Mesendoderm (in vitro differentiated cells): Measurements from ENCODE around the gene ZNF580.

ENCODE experiments used
- DNase-seq: peaks from one replicate; pipeline ENCODE4 v3.0.0; 2013
- H2AK5ac ChIP-seq: 2 replicates; pipeline ENCODE4 v1.6.1; 2013; ENCODE audit warnings: low read length, inconsistent platforms
- H2BK120ac ChIP-seq: 2 replicates; pipeline ENCODE4 v1.6.1; 2013; ENCODE audit warnings: low read depth, mild to moderate bottlenecking, low read length, moderate library complexity, mixed read lengths
- H2BK15ac ChIP-seq: replicated peaks from 2 replicates; pipeline ENCODE4 v1.6.1; 2013; ENCODE audit warnings: low read depth, mild to moderate bottlenecking, moderate library complexity
- H2BK5ac ChIP-seq: 2 replicates; pipeline ENCODE4 v1.6.1; 2013; ENCODE audit warnings: low read length, inconsistent platforms
- H3K18ac ChIP-seq: 2 replicates; pipeline ENCODE4 v1.6.1; 2013; ENCODE audit warnings: mild to moderate bottlenecking, low read length, mixed read lengths
- H3K23ac ChIP-seq: one replicate; pipeline ENCODE4 v1.6.1; 2013; ENCODE audit warnings: low read length
- H3K27ac ChIP-seq: 2 replicates; pipeline ENCODE4 v1.5.1; 2013; ENCODE audit warnings: low read depth, mild to moderate bottlenecking, inconsistent platforms, low read length, moderate library complexity
- H3K27me3 ChIP-seq: 2 replicates; pipeline ENCODE4 v1.6.1; 2013; ENCODE audit warnings: low read length, control low read depth, mild to moderate bottlenecking, inconsistent platforms; ENCODE audit not compliant: insufficient read depth, poor library complexity
- H3K36me3 ChIP-seq: 2 replicates; pipeline ENCODE4 v1.6.1; 2013; ENCODE audit warnings: low read length, inconsistent platforms; ENCODE audit not compliant: control insufficient read depth, insufficient read depth
- H3K4ac ChIP-seq: one replicate; pipeline ENCODE4 v1.6.1; 2013; ENCODE audit warnings: low read depth, mild to moderate bottlenecking, low read length, moderate library complexity
- H3K4me1 ChIP-seq: 2 replicates; pipeline ENCODE4 v1.6.1; 2013; ENCODE audit warnings: low read depth, low read length, inconsistent platforms; ENCODE audit not compliant: control insufficient read depth
- H3K4me2 ChIP-seq: 2 replicates; pipeline ENCODE4 v1.6.1; 2013; ENCODE audit warnings: low read length
- H3K4me3 ChIP-seq: 2 replicates; pipeline ENCODE4 v1.5.1; 2013; ENCODE audit warnings: mild to moderate bottlenecking, low read length
- H3K56ac ChIP-seq: one replicate; pipeline ENCODE4 v1.6.1; 2013; ENCODE audit warnings: low read length
- H3K79me1 ChIP-seq: 2 replicates; pipeline ENCODE4 v1.6.1; 2013; ENCODE audit warnings: low read length, inconsistent platforms
- H3K79me2 ChIP-seq: 2 replicates; pipeline ENCODE4 v1.6.1; 2013; ENCODE audit warnings: mild to moderate bottlenecking, low read length; ENCODE audit not compliant: control insufficient read depth, insufficient read depth
- H3K9ac ChIP-seq: 2 replicates; pipeline ENCODE4 v1.6.1; 2013; ENCODE audit warnings: low read length, inconsistent platforms
- H4K5ac ChIP-seq: one replicate; pipeline ENCODE4 v1.6.1; 2013; ENCODE audit warnings: low read length
- H4K8ac ChIP-seq: one replicate; pipeline ENCODE4 v1.6.1; 2013; ENCODE audit warnings: low read depth, mild to moderate bottlenecking, control low read depth, low read length, moderate library complexity
- WGBS: extraction: QIAGEN DNeasy Blood & Tissue Kit; methylation state at CpG from one replicate; pipeline ENCODE4 v1.1.7; 2013; ENCODE audit warnings: low lambda C conversion rate, missing lambda C conversion rate; ENCODE audit not compliant: insufficient coverage; ENCODE audit errors: extremely low coverage; 5-methylcytosine and 5-hydroxymethylcytosine counted together

The ZNF580 gene

GRCh38 chr19:55667511-55667910, 26.7 kb downstream of the ZNF580 start:
- DNase-seq, result no peak
- WGBS, result no CpG with 5 or more reads among the region's 12 CpGs
- no peak overlapping the region for H3K4me2 ChIP-seq

GRCh38 chr19:55667958-55668357, 27.2 kb downstream of the ZNF580 start:
- no peaks in the 10 kb centered on the region for H3K4me1 ChIP-seq
- H3K18ac ChIP-seq, result no peak overlapping the region
- H3K4ac ChIP-seq, result no peak overlapping the region
- no peak overlapping the region for H2BK15ac ChIP-seq
- H2BK5ac ChIP-seq, result no peak overlapping the region
- H3K36me3 ChIP-seq, result peaks cover 35% of the 10 kb centered on the region
- H2AK5ac ChIP-seq, result no peak overlapping the region
- H4K5ac ChIP-seq, result no peak overlapping the region
- DNase-seq, result no peak
- H3K79me2 ChIP-seq, result peaks cover 63% of the 10 kb centered on the region
- H3K4me2 ChIP-seq, result no peak overlapping the region
- no peak overlapping the region for H3K56ac ChIP-seq
- H3K23ac ChIP-seq, result no peak overlapping the region
- no peak overlapping the region for H3K4me3 ChIP-seq
- no peak overlapping the region for H3K27ac ChIP-seq
- no peak overlapping the region for H4K8ac ChIP-seq
- H3K9ac ChIP-seq, result no peak overlapping the region
- H3K27me3 ChIP-seq, result no peaks in the 10 kb centered on the region
- H3K79me1 ChIP-seq, result peaks cover 17% of the 10 kb centered on the region
- no CpG with 5 or more reads among the region's 11 CpGs for WGBS
- no peak overlapping the region for H2BK120ac ChIP-seq

More at GRCh38 chr19:55667511-55667910, 26.7 kb downstream of the ZNF580 start:
- Histone ChIP-seq H3K4me3 (no peak overlapping the region), H3K18ac (no peak overlapping the region), H2AK5ac (no peak overlapping the region), H3K23ac (no peak overlapping the region), H3K27ac (no peak overlapping the region), H4K8ac (no peak overlapping the region), H4K5ac (no peak overlapping the region), H3K4ac (no peak overlapping the region), H2BK5ac (no peak overlapping the region), H2BK120ac (no peak overlapping the region), H3K9ac (no peak overlapping the region), H3K36me3 (peaks cover 38% of the 10 kb centered on the region), H3K56ac (no peak overlapping the region), H2BK15ac (no peak overlapping the region), H3K27me3 (no peaks in the 10 kb centered on the region), H3K79me1 (peaks cover 17% of the 10 kb centered on the region), H3K4me1 (no peaks in the 10 kb centered on the region), H3K79me2 (peaks cover 67% of the 10 kb centered on the region)

DNA sequence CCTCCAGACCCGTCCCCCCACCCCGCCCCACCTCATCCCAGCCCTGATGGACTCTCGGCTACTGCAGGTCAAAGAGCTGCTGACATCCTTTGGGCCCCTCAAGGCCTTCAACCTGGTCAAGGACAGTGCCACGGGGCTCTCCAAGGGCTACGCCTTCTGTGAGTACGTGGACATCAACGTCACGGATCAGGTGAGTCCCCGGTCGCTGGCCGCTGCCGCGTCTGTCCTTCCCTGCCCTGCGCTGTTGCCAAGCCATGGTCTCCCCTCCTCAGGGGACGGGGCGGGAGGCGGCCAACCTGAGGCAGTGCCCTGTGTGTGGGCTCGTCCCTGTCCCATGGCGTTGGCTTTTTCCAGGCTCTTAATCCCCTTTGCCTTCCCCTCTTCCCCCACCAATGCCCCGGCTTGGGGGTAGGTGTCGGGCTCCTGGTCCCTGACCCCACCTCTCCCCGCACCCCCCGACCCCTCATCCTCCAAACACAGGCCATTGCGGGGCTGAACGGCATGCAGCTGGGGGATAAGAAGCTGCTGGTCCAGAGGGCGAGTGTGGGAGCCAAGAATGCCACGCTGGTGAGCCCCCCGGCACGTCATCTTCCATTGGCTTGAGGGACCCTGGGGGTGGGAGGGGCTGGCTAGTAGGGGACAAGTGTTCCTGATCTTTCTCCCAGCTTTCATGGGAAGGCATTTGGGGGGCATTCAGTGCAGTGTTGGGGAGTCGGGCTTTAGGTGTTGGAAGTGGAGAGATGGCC, 28.0 kb downstream of the ZNF580 start:
- Histone ChIP-seq H2BK120ac (no peak overlapping the region), H3K9ac (no peak overlapping the region), H3K4me3 (no peak overlapping the region), H4K8ac (no peak overlapping the region), H3K27me3 (no peaks in the 10 kb centered on the region), H3K4me2 (no peak overlapping the region), H3K4ac (no peak overlapping the region), H3K79me2 (peaks cover 60% of the 10 kb centered on the region), H2AK5ac (no peak overlapping the region), H4K5ac (no peak overlapping the region), H2BK15ac (no peak overlapping the region), H3K36me3 (peaks cover 26% of the 10 kb centered on the region), H3K56ac (no peak overlapping the region), H3K18ac (no peak overlapping the region), H3K79me1 (peaks cover 13% of the 10 kb centered on the region), H3K23ac (no peak overlapping the region), H3K4me1 (no peaks in the 10 kb centered on the region), H3K27ac (no peak overlapping the region), H2BK5ac (no peak overlapping the region)
- no CpG with 5 or more reads among the region's 30 CpGs for WGBS
- DNase-seq, result no peak

DNA sequence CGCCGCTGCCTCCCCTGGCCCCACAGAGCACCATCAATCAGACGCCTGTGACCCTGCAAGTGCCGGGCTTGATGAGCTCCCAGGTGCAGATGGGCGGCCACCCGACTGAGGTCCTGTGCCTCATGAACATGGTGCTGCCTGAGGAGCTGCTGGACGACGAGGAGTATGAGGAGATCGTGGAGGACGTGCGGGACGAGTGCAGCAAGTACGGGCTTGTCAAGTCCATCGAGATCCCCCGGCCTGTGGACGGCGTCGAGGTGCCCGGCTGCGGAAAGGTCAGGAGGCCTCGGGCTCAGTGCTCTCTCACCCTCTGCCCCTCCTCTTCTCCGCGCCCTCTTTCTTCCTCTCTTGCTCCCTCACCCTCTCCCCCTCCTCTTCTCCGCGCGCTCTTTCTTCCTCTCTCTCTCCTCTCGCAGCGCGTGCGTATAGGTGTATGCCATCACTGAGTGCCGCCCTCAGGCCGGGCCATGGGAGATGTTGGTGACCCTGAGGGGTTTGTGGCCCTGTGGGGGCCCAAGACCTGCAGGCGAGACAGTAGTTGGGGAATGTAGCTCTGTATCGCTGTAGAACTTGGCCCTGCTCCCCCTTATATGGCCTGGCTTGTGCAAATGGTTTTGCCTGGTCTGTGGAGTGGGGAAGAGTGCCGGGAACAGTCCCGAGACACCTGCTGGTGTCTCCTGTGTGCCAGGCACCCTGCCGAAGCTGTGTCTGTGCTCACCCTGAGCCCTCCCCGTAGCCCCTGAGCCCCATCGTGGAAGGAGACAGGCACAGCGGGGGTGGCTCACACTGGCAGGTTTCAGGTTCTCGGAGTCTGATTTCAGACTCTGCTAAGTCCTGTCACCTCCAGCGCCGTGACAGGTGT, 28.8 kb downstream of the ZNF580 start:
- Histone ChIP-seq H3K56ac (no peak overlapping the region), H3K27me3 (no peaks in the 10 kb centered on the region), H3K23ac (no peak overlapping the region), H3K79me2 (peaks cover 52% of the 10 kb centered on the region), H3K18ac (no peak overlapping the region), H3K9ac (no peak overlapping the region), H3K4me1 (no peaks in the 10 kb centered on the region), H3K27ac (no peak overlapping the region), H3K4me3 (no peak overlapping the region), H2AK5ac (no peak overlapping the region), H4K8ac (no peak overlapping the region), H2BK120ac (no peak overlapping the region), H3K36me3 (peaks cover 21% of the 10 kb centered on the region), H3K4ac (no peak overlapping the region), H4K5ac (no peak overlapping the region), H3K4me2 (no peak overlapping the region), H3K79me1 (peaks cover 10% of the 10 kb centered on the region), H2BK15ac (no peak overlapping the region), H2BK5ac (no peak overlapping the region)
- DNase-seq, result no peak
- WGBS, result no CpG with 5 or more reads among the region's 43 CpGs

GRCh38 chr19:55670280-55671053, 29.7 kb downstream of the ZNF580 start:
- no peak overlapping the region for H2BK15ac ChIP-seq
- no peak overlapping the region for H3K4me2 ChIP-seq
- peaks cover 10% of the 10 kb centered on the region for H3K79me1 ChIP-seq
- WGBS, result no CpG with 5 or more reads among the region's 23 CpGs
- H3K4me3 ChIP-seq, result no peak overlapping the region
- H3K36me3 ChIP-seq, result peaks cover 18% of the 10 kb centered on the region
- no peak overlapping the region for H3K9ac ChIP-seq
- H3K4ac ChIP-seq, result no peak overlapping the region
- H3K23ac ChIP-seq, result no peak overlapping the region
- H3K27me3 ChIP-seq, result no peaks in the 10 kb centered on the region
- no peak overlapping the region for H4K5ac ChIP-seq
- H2BK5ac ChIP-seq, result no peak overlapping the region
- no peak for DNase-seq
- H3K18ac ChIP-seq, result no peak overlapping the region
- H3K27ac ChIP-seq, result no peak overlapping the region
- no peak overlapping the region for H4K8ac ChIP-seq
- H3K56ac ChIP-seq, result no peak overlapping the region
- H2AK5ac ChIP-seq, result no peak overlapping the region
- no peaks in the 10 kb centered on the region for H3K4me1 ChIP-seq
- H3K79me2 ChIP-seq, result peaks cover 51% of the 10 kb centered on the region
- no peak overlapping the region for H2BK120ac ChIP-seq
